ENCODE data around the gene SGCA.

DNA sequence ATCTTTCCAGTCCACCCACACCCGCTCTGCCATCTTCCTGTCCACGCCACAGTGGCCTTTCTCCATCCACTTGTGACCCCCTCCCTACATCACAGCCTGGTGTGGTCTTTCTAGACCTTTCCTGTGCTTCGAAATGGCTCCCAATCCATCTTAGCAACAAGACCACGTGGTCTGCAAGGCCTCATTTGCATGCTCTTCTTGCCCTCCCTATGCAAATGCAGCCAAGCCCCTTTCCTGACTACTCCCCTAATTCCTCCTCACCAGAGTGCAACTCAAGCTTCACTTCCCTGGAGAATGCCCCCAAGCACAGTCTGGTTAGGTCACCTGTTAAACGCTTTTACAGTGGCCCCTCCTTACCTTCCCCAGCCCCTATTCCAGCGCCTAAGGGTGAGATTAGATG, 21.4 kb upstream of the SGCA start:
- TF ChIP-seq POLR2AphosphoS5 (IDR thresholded peaks at IDR 0.05) (no peak), CTCF (IDR thresholded peaks at IDR 0.05) (no peak)
